HK-2 (cell line): ENCODE results near the gene CRYL1.

Source experiments
- DNase-seq: peaks from one replicate; pipeline ENCODE4 v3.0.0-alpha.2; 2018; ENCODE audit not compliant: unreplicated experiment

CRYL1 gene

DNA sequence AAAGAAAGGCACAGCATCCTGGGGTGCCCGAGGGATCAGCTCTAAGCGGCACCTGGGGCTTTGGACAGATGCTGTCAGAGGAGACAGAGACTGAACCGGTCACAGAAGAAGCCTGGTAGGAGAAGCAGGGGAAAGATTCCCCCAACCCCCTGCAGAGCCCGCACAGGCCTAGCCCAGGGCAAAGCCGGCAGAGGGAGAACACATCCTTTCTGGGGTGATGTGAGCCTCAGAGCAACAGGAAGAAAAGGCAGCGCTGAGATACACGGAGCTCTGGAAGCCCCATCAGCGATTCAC is 101.2 kb downstream of the CRYL1 start:
- DNase-seq = no peak

DNA sequence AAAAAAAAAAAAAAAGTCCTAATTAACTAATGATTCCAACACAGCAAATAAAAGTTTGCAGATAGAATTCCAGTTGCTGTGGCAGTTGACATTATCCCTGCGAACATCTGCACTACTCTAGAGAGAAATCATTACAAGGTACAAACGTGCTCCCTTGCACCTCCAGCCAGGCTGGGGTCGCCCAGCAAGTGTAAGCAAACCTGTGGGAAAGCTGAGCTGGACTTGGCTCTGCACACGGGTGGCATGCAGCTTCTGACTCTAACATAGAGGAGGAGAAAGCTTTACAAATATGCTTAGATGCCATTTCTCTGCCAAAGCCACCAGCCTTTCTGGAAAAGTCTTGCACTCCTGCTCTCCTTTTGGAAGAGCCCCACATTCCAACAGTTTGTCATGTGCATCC is 103.3 kb downstream of the CRYL1 start:
- DNase-seq = no peak

DNA sequence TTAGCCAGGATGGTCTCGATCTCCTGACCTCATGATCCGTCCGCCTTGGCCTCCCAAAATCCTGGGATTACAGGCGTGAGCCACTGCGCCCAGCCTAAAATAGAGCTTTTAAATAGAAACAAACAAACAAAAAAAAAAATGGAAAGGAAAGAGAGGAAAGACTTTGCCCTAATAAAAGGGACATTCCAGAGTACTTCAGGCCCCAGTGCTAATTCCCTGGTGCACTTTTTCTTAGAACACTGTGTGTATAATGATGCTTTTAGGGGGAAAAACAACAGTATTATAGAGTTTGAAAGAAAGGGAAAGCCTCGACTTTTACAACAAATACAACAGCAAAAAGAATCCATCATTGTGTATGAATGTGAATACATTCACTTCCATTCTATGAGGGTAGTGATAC is 104.7 kb downstream of the CRYL1 start:
- no peak for DNase-seq

DNA sequence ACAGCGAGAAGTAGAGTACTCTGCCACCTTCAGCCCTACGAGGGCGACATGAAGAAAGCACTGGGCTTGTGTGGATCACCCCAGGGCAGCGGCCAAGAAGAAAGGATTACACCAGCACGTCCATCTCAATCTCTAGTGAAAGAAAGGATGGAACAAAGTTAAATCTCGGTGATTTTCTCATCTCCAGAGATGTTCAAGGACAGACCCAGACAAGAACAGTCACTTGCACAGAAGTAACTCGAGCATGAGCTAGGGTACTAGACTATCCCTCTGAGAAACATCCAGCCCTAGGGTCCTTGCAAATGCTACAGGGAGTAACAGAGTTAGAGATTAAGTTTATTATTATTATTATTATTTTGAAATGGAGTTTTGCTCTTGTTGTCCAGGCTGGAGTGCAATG is 106.7 kb downstream of the CRYL1 start:
- DNase-seq = no peak

DNA sequence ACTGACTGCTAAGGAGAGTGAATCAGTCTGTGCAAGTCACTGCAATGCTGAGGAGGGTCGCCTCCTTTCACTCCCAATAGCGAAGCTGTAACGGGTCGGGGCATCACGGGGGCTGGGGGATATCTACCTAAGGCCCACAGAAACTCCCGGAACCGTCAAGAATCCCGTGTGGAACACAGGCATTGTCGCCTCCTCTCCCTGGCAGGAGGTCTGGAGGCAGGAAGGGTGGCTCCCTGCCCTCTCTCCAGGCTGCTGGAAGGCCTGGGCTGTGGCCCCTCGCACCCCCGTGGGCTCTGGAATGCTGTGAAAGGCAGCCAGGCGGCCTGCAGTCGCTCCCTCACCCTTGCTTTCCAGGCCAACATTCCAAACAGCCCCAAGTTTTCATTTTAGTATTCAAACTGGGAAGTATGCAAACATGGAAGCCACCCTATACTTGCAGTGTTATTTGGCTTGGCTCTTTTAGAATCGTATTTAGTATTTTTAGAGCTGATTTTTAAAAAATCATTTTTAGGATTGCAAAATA is 109.4 kb downstream of the CRYL1 start:
- no peak for DNase-seq

DNA sequence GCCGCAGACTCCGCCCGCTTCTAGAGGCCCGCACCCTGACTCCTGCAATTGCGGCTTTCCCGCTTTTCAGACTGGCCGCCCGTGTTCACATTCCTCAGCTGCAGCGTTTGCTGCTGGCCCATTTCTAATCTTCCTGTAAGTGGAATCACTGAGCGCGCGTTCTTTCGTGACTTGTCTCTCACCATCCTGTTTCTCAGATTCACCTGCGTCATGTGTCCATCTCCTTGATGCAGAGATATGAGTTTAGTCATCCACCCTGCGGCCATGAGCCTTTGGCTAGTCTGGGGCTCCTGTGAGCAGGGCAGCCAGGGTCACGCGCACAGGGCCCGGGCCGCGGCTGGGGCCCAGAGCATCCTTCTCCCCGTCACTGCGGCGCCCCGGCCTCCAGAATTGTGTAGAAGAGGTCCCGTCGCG is 110.0 kb downstream of the CRYL1 start:
- no peak for DNase-seq

DNA sequence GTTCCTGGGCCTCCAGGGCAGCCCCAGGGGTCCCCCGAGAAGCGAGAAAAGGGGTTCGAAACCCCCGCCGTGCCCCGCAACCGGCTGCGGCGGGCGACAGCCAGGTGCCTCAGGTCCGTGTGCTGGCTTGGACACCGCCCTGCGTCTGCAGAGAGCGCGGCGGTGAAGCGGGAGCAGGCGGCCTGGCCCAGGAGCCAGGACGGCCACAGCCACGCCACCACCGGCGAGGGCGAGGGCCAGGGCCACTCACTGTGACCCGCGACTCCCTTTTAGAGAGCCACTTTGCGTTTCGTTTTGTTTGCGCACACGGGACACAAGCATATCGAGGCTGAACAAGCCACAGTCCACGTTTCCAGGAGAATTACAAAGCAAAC is 110.4 kb downstream of the CRYL1 start:
- no peak for DNase-seq

DNA sequence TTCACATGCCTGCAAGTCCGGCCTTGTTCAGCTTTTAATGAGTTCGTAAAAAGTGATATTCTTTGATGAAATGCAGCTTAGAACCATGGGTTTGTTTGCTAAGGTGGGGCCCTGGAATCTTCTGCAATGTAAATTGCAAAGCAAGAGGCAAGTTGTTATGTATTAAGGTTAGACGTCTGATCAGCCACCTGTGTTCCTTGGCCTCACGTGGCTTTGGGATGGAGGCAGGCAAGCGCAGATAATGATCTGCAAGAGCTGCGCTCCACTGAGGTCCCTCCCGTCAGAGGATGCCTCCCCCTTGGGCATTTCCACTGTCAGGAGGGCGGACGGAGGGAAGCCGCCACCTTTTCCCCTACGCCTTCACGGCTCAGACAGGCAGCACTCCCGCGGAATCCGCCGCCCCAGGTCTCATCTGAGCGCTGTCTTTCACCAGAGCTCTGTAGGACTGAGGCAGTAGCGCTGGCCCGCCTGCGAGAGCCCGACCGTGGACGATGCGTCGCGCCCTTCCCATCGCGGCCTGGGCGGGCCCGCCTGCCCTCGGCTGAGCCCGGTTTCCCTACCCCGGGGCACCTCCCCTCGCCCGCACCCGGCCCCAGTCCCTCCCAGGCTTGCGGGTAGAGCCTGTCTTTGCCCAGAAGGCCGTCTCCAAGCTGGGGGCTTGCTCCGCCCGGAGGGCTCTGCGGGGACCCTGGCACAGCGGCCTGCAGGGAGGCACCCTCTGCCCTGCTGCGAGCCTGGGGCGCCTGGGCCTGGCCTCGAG is 110.9 kb downstream of the CRYL1 start:
- no peak for DNase-seq

DNA sequence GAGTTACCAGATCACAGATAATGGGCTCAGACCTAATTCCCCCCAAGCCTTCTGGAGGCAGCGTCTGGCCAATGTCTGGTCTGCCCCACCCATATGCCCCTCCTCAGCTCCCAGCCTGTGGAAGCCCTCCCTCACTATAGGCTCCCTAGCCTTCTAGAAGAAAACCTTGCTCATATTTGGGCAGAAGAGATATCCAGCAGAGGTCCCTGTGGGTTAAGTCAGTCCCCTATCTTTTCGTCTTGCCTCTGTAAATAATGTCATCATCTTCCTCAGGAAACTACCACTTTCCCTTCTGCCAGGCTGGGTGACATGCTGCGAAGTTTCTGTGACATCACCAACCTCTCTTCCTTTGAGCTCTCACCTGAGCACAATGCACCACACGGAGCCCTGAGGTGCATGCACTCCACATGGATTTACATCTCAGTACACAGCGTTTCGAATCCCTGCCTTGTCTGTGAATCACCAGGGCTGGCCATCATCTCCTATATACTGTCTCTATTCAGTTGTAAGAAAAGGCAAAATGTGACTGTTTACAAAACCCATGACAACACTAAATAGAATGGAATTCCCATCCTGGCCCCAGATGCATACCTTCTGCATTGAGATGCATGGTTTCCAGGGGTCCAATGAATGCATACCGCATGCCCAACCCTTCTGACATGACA is 112.8 kb downstream of the CRYL1 start:
- no peak for DNase-seq

DNA sequence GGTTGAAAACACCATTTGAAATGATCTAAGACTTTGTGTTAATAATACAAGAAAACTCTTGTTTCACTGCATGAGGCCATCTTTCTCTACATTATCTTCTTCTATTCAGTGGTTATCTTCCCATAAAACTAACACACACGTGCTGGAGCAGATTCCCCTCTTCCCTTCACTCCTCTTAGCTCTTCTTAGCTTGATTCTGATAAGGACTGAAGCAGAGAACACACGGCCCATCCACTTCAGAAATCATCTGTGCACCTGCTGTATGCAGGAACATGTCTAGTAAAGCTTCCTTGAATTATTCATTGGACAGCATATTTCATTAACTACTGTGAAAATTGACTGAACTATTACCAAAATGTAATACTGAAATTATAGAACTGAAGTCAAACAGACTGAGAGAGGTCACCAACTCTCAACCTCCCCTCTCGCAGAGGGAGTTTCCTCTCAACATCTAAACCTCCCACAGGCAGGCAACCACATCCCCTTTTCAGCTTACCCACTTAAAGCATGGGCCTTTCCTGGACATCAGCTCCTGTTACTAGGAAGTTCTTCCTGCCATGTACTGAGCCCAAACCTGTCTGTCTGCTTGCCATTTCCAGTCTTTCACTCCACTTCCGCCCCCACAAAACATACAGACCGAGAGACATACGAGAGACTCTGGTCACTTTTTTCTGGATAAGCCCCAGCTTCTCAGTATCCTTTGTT is 113.9 kb downstream of the CRYL1 start:
- no peak for DNase-seq

DNA sequence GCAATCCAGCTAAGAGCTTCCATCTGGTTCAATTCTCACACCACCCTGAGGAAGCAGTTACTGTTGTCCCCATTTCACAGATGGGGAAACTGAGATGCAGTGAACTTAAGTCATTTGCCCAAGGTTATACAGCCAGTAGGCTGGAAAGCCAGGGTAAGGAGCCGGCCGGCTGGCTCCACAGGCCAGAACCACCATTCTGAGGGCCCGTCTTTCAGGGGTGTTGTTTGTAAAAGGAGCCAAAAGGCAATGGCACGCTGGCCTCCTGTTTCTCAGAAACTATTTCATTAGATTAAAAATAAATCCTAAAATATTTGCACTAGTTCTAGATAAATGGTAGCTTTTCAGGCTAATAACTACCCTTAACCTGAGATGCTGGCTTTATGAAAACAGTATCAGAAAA is 114.9 kb downstream of the CRYL1 start:
- DNase-seq = no peak

DNA sequence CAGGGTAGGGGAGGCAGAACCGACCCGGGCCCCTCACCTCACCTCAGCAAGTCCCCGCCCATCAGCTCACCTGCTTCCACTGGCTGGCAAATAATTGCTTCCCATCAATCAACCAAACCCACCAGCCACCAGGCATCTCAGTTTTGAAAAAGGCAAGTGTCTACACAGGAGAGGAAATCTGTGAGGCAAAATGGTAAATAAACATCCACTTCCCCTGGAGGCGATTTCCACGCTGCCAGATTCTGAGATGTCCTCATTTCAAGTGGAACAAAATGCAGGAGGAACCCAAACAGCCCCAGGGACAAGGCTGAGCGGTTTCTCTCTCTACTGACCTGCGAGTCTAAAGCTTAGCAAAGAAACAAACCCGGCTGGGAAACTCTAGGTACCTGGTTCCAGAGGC is 117.5 kb downstream of the CRYL1 start:
- DNase-seq = no peak

DNA sequence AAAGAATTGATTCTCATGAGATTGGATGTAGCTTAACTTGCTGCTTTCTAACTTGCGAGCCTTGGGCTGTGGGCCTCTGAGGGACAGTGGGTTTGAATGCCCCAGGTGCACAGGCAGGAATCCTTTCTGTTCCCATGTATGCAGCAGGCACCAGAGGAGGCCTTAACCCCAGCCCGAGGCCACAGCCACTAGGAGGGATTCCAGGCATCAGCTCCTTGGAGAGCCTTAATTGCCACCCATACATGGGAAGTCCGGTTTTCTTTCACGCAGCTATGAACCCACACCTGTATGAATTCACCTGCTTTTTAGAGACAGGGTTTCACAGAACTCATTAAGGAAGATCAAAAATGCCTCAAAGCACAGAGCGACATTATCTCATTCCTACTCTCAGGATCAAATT is 117.9 kb downstream of the CRYL1 start:
- no peak for DNase-seq

DNA sequence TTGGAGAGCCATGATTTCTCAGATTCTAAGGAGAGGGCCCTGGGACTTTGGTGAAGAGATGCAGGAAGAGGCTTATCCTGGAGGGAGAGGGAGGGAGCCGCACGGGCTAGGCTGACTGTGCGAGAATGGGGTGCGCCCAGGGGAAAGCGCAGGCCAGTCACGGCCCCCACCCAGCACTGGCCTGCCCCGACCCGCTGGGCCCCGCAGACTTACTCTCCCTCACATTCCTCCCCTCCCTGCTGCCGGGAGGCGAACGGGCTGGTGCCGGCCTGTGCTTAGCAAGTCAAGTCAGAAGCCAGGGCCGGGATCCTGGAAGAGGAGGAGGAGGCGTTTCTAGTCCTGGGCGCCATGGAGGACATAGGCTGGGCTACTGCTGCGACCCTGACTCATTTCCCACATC is 120.0 kb downstream of the CRYL1 start:
- DNase-seq = no peak

DNA sequence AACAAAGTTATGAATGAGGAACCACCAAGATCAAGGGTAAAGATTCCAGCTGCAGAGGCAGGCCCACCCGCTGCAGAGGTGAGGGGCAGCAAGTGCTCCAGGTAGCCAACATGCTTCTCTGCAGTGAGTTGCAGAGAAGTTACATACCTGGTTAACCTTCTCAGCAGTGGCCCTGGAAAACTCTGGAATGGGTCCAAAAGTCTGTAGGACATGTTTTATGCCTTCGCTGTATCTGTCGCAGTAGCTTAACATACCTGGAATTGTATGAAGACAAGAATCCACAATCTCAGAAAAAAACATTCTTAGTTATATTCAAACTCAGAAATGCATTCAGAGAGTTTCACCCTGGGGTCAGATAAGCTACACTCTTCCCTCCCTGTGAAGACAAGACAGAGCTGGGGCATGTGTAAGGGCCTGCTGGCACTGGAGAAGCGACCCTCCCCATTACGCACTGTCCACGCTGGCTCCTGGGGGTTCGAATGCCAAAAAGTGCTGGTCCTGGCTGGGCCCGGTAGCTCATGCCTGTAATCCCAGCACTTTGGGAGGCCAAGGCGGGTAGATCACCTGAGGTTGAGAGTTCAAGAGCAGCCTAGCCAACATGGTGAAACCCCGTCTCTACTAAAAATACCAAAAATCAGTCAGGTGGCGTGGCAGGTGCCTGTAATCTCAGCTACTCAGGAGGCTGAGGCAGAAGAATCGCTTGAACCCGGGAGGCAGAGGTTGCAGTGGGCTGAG is 121.0 kb downstream of the CRYL1 start:
- DNase-seq = no peak

DNA sequence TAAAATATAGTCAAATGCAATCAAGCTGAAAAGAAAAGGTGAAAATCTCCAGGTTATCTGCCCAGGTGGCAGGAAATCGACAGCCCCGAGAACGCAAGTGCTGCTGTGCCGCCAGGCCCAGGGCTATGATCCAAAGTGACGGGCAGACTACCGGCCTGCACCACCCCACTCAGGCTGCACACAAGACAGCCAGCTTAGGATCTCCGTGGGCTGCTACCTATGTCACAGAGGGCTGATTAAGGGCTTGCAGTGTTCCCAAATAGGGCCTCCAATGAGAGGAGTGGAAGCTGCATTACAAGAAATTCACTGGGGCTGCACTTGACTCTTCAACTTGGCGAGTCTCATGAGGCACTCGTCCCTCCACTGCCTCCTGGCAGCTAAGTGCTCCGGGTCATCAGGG is 121.8 kb downstream of the CRYL1 start:
- no peak for DNase-seq

DNA sequence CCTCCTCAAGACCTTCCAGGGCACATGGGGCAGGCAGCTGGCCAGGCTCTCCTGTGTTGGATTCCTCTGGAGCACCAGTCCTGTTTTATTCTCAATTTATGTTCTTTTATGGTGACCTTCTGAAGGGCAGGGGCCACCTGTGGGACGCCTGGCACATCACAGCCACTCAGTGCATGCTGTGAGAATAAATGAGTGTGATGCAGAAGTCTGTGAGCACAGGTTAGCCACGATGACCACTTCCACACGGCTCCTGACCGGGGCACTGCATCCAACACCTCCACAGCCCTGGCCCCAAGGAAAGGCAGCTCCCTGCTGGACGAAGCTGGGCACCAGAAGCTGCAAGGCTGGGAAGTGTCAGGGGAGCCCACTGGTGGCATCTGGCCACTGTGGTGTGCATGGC is 122.8 kb downstream of the CRYL1 start:
- no peak for DNase-seq

DNA sequence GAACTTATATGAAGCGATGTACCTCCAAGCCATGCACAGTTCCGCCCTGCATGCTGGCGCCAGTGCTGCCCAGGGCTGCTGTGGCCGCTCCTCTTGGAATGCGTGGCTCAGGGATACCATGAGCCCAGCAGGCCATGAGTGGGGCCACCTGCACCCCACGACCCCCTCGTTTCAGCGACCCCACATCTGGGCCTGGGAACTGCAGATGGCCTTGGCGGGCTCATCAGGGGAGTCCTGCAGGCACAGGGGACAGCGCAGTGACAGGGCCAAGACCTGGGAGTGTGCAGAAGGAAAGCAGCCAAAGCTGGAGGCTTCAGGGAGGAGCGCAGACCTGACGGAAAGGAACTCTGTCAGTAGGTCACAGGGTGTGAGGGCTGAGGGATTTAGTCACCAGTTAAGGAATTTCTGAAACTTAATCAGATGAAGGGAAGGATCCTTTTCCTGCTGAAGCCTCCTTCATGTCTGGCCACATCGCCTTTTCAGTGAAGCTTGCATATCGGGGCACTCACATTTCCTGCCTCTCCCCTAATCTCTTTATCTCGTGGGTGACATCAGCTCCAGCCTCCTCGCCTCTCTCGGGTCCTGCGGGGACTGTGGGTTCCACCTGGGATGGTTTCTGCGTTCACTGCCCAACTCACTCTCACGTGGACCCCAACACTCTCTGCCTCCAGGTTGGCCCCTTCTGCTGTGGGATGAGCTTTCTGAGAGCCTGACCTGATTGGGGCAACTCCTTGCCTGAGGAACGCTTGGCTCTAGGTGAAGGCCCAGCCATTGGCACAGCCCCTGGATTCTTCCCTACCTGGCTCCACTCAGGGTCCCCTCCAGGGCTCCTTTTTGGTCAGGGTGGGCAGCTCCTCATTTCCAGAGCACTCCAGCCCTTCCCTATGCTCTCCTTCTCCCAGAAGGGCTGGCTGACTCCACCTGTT is 123.5 kb downstream of the CRYL1 start:
- no peak for DNase-seq

DNA sequence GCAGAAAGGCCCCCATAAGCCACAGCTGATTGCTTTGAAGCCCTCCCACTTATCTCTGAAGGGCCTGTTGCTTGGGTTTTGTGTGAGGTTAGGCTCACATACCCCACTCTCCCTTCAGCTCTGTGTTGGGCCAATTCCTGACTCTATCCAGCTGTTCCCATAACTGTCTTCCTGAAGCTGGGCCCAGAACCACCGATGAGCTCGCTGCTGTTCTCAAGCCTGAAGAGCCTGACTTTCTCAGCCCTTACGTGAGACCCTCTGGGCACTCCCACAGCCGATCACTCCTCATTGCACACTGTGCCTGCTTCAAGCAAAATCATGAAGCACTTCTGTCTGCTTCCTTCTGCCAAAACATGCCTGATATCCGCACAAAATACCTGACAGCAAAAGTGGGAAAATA is 124.1 kb downstream of the CRYL1 start:
- DNase-seq = no peak

DNA sequence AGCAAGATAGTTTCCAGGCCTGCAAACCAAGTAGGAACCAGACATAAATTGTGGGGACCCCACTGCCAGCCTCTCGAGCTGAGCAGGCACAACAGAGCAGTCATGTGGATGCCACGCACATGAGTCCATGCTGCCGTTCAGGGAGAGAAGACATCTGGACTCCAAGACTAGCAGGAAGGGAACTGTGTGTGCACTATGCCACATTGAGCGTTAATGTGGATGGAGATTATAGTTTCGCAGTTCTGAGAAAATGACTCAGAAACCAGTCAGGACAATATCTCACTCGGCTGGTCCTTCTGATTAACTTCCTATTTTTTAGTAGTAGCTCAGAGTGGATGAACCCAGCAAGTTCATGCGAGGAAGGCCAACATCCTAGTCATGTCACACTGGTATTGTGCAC is 124.9 kb downstream of the CRYL1 start:
- DNase-seq = no peak

DNA sequence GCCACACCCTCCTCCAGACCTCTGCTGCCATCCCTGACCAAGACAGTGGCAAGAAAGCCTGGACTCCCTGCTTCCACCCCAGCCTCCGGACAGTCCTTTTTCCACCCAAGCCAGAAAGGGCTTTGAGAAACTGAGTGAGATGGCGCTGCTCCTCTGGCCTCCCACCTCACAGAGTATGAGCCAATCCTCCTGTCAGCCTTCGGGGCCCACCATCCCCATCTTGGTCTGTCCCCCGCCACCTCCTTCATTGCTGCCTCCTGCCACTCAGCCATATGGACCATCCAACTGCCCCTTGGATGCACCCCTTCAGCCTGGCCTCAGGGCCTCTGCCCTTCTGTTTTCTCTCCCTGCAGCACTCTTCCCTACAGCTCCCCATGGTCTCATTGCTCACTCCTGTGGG is 125.7 kb downstream of the CRYL1 start:
- DNase-seq = no peak
